GM12874 (cell line): Measurements from ENCODE around the gene RPTOR.

Source experiments
- TF ChIP-seq, protein P1 (sequence below): IDR thresholded peaks from 2 replicates; pipeline ENCODE4 v1.5.1; 2011; ENCODE audit warnings: low read depth, mild to moderate bottlenecking, control low read depth, low read length, moderate library complexity; ENCODE audit not compliant: insufficient read depth

Gene RPTOR

DNA sequence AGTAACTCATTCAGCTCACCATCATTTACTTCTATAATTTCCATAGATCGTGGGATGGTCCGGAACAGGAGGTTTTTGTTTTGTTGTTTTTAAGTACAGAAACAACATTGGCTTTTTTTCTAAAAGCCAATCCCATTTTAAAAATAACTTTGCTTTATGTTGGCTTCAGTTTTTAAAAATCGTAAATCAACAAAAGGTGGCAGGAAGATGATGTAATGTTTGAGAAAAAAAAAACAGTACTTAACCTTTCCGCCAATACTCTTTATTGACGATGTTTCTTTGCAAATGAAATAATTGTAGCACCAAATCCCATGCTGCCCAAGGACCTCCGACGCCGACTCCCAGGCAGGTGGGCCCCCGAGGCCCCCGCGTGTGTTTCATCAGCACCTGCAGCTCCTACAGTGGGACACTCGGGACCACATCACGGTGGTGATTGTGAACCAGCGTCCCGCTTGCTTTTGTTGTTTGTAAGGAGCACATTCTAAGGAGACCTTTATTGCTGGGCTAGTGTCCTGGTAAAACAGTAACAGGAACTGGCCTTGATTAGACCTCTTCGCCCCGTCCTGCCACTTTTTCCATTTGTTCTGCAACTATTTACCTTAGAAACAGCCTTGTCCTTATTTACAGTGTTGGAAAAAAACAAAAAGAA, 306.8 kb downstream of the RPTOR start:
- TF ChIP-seq, protein P1, sequence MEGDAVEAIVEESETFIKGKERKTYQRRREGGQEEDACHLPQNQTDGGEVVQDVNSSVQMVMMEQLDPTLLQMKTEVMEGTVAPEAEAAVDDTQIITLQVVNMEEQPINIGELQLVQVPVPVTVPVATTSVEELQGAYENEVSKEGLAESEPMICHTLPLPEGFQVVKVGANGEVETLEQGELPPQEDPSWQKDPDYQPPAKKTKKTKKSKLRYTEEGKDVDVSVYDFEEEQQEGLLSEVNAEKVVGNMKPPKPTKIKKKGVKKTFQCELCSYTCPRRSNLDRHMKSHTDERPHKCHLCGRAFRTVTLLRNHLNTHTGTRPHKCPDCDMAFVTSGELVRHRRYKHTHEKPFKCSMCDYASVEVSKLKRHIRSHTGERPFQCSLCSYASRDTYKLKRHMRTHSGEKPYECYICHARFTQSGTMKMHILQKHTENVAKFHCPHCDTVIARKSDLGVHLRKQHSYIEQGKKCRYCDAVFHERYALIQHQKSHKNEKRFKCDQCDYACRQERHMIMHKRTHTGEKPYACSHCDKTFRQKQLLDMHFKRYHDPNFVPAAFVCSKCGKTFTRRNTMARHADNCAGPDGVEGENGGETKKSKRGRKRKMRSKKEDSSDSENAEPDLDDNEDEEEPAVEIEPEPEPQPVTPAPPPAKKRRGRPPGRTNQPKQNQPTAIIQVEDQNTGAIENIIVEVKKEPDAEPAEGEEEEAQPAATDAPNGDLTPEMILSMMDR: no peak

DNA sequence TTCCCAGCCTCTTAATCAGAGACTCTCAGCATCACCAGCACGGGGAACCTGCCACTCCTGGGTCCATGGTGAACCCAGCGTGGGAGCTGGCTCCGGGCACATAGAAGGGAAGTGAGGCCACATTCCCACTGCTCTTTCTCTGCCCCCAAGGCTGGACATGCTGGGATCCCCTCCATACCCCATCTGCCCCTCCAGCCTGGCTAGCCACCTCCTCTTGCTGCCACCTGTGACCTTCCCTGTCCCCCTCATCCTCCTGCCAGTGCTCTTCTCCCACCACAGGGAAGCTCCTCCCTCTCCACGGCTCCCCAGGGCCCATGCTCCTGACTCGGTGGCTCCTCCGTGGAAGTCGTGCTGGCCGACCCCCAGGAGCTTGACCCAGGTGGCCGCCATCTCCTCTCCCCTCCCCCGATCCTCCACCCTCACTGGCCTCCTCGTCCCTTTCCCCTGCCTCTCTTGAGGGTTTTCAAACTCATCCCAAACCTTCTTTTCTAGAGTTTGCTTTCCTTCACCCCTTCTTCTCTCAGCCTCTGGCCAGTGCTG, 307.9 kb downstream of the RPTOR start:
- TF ChIP-seq, protein P1: no peak

DNA sequence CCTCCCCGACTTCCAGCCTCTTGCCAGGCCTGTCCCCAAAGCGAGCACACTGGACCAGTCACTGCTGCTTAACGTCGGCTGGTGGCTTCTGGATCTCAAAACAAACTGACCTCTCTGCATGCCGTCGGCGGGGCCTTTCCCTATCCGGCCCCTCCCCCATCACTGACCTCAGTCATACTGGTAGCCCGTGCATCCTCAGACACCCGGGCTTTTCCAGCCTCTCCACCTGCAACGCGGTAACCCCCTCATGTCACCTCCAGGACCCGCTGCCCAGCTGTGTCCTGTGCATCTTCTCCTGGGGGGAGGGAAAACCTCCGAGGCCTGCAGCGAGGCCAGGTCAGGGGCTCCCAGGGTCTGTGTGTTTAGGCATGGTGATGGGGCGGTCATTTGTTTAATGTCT, 308.4 kb downstream of the RPTOR start:
- TF ChIP-seq, protein P1: no peak

DNA sequence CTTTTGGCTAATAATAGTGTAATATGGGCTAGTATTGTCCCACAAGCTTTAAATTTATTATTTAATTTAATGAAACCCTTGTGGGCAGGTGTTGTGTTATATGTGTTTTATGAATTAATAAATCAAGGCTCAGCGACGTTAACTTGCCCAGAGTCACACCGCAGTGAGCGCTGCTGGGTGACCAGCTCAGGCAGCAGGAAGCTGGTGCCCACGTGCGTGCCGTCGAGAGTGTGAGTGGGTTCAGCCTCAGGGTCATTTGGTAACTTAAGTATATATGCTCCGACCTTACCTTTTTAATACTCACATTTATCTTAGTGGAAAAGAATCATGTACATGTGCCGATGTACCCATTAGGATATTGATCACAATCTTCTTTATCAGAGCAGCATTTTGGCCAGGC, 309.6 kb downstream of the RPTOR start:
- TF ChIP-seq, protein P1: no peak

DNA sequence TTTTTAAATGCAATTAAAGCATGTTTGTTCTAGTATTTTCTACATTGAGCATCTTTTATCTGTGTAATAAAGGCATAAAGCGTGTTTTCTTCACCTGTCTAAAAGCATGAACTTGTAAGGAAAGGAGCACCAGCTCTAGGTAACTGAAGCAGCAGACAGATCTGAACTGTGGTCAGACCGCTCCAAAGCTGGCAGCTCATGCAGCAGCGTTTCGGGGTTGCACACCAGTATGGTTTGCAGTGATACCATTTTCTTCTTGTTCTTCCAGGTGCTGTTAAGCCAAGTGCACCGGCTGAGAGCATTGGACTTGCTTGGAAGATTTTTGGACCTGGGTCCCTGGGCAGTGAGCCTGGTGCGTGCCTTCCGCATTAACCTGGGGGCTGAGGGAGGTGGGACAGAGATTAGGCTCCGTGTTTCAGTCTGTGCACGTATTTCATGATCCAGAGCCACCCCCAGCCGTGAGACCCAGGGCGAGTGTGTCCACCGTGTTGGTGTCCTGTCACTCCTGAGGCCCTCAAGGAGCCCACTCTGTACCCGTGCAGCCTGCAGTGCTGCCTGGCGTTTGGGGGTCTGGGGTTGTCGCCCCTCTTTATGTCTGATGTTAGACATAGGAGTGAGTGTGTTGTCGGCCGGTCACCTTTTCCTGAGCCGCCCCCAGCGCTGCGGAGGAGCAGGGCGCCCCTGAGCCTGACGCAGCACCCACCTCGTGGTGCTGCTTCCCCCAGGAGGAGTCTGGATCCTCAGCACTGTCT, 310.7 kb downstream of the RPTOR start:
- TF ChIP-seq, protein P1: no peak

DNA sequence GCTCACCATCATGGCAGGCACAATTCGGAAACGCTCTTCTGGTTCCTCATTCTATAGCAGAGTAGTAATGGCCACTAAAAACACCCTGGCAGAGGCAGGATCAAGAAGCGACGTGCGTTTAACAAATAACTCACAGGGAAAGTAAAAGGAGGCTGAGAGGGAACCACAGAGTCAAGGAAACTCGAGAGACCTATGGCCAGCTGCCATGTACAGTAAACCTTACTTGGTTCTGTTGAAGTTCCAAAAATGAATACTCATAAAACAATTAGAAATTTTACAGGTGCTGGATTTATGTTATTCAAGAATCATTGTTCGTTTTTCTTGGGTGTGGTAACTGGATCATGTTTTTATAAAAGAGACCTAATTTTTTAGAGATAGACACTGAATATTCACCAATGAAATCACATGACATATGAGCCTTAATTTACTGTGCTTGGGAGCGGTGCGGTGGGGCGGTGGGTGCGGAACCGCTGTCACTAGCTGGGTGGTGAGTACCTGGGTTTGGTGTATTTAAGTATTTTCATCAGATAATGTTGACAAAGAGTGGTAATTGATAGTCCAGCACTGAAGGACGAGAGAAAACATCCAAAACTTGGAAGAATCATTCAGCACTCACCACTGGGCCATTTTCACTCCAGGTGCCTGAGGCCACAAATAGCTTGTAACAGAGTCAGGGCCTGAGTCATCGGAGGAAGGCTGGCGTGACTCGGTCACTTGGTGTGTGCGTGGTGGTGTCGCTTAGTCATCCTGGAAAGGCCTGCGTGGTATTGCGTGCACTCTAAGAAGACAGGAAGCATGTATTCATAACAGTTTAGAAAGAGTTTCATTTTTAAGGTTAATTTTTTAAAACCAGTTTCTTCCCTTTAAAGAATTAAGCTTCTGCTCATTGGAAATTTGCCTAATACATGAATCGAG, 311.6 kb downstream of the RPTOR start:
- TF ChIP-seq, protein P1: no peak
